HEK293 (cell line): Measurements from ENCODE around the gene TBC1D4.
A peak's percentile ranks its signal among the peaks of the same experiment; 100 is the strongest.

Experiments
- KLF17 ChIP-seq: fragments of 450-650 bp; formaldehyde crosslinking; IDR thresholded peaks from 2 replicates; pipeline ENCODE4 v1.5.1; 2016; ENCODE audit warnings: missing biosample characterization, missing genetic modification characterization
- KLF7 ChIP-seq: fragments of 450-650 bp; formaldehyde crosslinking; IDR thresholded peaks from 2 replicates; pipeline ENCODE4 v1.5.1; 2016; ENCODE audit warnings: missing biosample characterization, missing genetic modification characterization, borderline replicate concordance
- KLF9 ChIP-seq: fragments of 450-650 bp; formaldehyde crosslinking; IDR thresholded peaks from 2 replicates; pipeline ENCODE4 v1.5.1; 2016; ENCODE audit warnings: missing biosample characterization, missing genetic modification characterization, low read depth
- OSR2 ChIP-seq: fragments of 450-650 bp; formaldehyde crosslinking; IDR thresholded peaks from 2 replicates; pipeline ENCODE4 v1.5.1; 2016; ENCODE audit warnings: missing biosample characterization, missing genetic modification characterization
- PRDM6 ChIP-seq: fragments of 450-650 bp; formaldehyde crosslinking; IDR thresholded peaks from 2 replicates; pipeline ENCODE4 v1.5.1; 2017; ENCODE audit warnings: missing biosample characterization, missing genetic modification characterization
- TRIM28 ChIP-seq: IDR thresholded peaks from 2 replicates; pipeline ENCODE4 v1.6.1; 2011; ENCODE audit warnings: low read length, control low read depth, borderline replicate concordance
- WT1 ChIP-seq: fragments of 450-650 bp; formaldehyde crosslinking; IDR thresholded peaks from 2 replicates; pipeline ENCODE4 v1.5.1; 2016; ENCODE audit warnings: missing biosample characterization, missing genetic modification characterization
- YY2 ChIP-seq: fragments of 450-650 bp; formaldehyde crosslinking; IDR thresholded peaks from 2 replicates; pipeline ENCODE4 v1.5.1; 2016; ENCODE audit warnings: missing biosample characterization, missing genetic modification characterization
- ZBTB1 ChIP-seq: fragments of 450-650 bp; formaldehyde crosslinking; IDR thresholded peaks from 2 replicates; pipeline ENCODE4 v1.5.1; 2016; ENCODE audit warnings: missing biosample characterization, missing genetic modification characterization
- ZBTB26 ChIP-seq: fragments of 450-650 bp; formaldehyde crosslinking; optimal IDR thresholded peaks from 2 replicates; pipeline ENCODE3; 2016; ENCODE audit warnings: missing biosample characterization, mild to moderate bottlenecking, missing genetic modification characterization
- ZBTB44 ChIP-seq: fragments of 450-650 bp; IDR thresholded peaks from 2 replicates; pipeline ENCODE4 v1.5.1; 2018; ENCODE audit warnings: missing biosample characterization, mild to moderate bottlenecking, missing genetic modification characterization
- ZBTB49 ChIP-seq: fragments of 450-650 bp; formaldehyde crosslinking; IDR thresholded peaks from 2 replicates; pipeline ENCODE4 v1.5.1; 2016; ENCODE audit warnings: missing biosample characterization, missing genetic modification characterization, low read depth
- ZIC2 ChIP-seq: fragments of 450-650 bp; formaldehyde crosslinking; IDR thresholded peaks from 2 replicates; pipeline ENCODE4 v1.5.1; 2016; ENCODE audit warnings: missing biosample characterization, missing genetic modification characterization
- ZNF140 ChIP-seq: fragments of 450-650 bp; formaldehyde crosslinking; IDR thresholded peaks from 2 replicates; pipeline ENCODE4 v1.5.1; 2016; ENCODE audit warnings: missing biosample characterization, missing genetic modification characterization
- ZNF169 ChIP-seq: fragments of 450-650 bp; formaldehyde crosslinking; IDR thresholded peaks from 2 replicates; pipeline ENCODE4 v1.5.1; 2016; ENCODE audit warnings: missing biosample characterization, missing genetic modification characterization
- ZNF175 ChIP-seq: fragments of 450-650 bp; formaldehyde crosslinking; IDR thresholded peaks from 2 replicates; pipeline ENCODE4 v1.5.1; 2016; ENCODE audit warnings: missing biosample characterization, missing genetic modification characterization
- ZNF184 ChIP-seq: fragments of 450-650 bp; IDR thresholded peaks from 2 replicates; pipeline ENCODE4 v1.5.1; 2018; ENCODE audit warnings: missing biosample characterization, mild to moderate bottlenecking, missing genetic modification characterization
- ZNF398 ChIP-seq: fragments of 450-650 bp; formaldehyde crosslinking; IDR thresholded peaks from 2 replicates; pipeline ENCODE4 v1.5.1; 2017; ENCODE audit warnings: missing biosample characterization, missing genetic modification characterization
- ZNF423 ChIP-seq: fragments of 450-650 bp; formaldehyde crosslinking; IDR thresholded peaks from 2 replicates; pipeline ENCODE4 v1.5.1; 2016; ENCODE audit warnings: missing biosample characterization, missing genetic modification characterization
- ZNF433 ChIP-seq: fragments of 450-650 bp; formaldehyde crosslinking; IDR thresholded peaks from 2 replicates; pipeline ENCODE4 v1.5.1; 2016; ENCODE audit warnings: missing biosample characterization, missing genetic modification characterization, low read depth
- ZNF561 ChIP-seq: fragments of 450-650 bp; IDR thresholded peaks from 2 replicates; pipeline ENCODE4 v1.5.1; 2018; ENCODE audit warnings: missing biosample characterization, missing genetic modification characterization, borderline replicate concordance
- ZNF596 ChIP-seq: fragments of 450-650 bp; IDR thresholded peaks from 2 replicates; pipeline ENCODE4 v1.5.0; 2018; ENCODE audit warnings: missing biosample characterization, mild to moderate bottlenecking, missing genetic modification characterization, moderate library complexity
- ZNF624 ChIP-seq: fragments of 450-650 bp; formaldehyde crosslinking; IDR thresholded peaks from 2 replicates; pipeline ENCODE4 v1.5.1; 2017; ENCODE audit warnings: missing biosample characterization, missing genetic modification characterization
- ZNF639 ChIP-seq: fragments of 450-650 bp; formaldehyde crosslinking; IDR thresholded peaks from 2 replicates; pipeline ENCODE4 v1.5.1; 2016; ENCODE audit warnings: missing biosample characterization, missing genetic modification characterization
- ZNF692 ChIP-seq: fragments of 450-650 bp; formaldehyde crosslinking; IDR thresholded peaks from 2 replicates; pipeline ENCODE4 v1.5.1; 2016; ENCODE audit warnings: missing biosample characterization, missing genetic modification characterization
- ZNF791 ChIP-seq: fragments of 450-650 bp; formaldehyde crosslinking; IDR thresholded peaks from 2 replicates; pipeline ENCODE4 v1.5.1; 2016; ENCODE audit warnings: missing biosample characterization, missing genetic modification characterization
- ZNF843 ChIP-seq: fragments of 450-650 bp; formaldehyde crosslinking; IDR thresholded peaks from 2 replicates; pipeline ENCODE4 v1.5.1; 2016; ENCODE audit warnings: missing biosample characterization, missing genetic modification characterization

The TBC1D4 gene

GRCh38 chr13:75405976-75406703 is 75.8 kb downstream of the TBC1D4 start (continued):
- TF ChIP-seq ZNF639 (tag by site-specific recombination): no peak
- TF ChIP-seq WT1 (tag by site-specific recombination): no peak
- TF ChIP-seq ZBTB1: no peak
- no peak for TF ChIP-seq ZBTB49 (tag by site-specific recombination)
- no peak for TF ChIP-seq YY2 (tag by site-specific recombination)
- 0 out of 2 replicates have a peak, but pooled peaks have one; percentile 24 for TF ChIP-seq ZBTB44 (tag by site-specific recombination)
- TF ChIP-seq ZNF169 (tag by site-specific recombination): no peak
- TF ChIP-seq ZNF423 (tag by site-specific recombination): 0 out of 2 replicates have a peak, but pooled peaks have one; percentile 20
- 0 out of 2 replicates have a peak, but pooled peaks have one; percentile 40 for TF ChIP-seq TRIM28
- no peak for TF ChIP-seq ZNF692 (tag by site-specific recombination)
- TF ChIP-seq ZNF140: no peak
- TF ChIP-seq ZNF184 (tag by site-specific recombination): no peak
- no peak for TF ChIP-seq KLF9
- TF ChIP-seq KLF17 (tag by site-specific recombination): no peak
- peak; percentile 47; the same call in 1 of the 2 replicates for TF ChIP-seq ZNF596
- TF ChIP-seq ZBTB26: no peak
- no peak for TF ChIP-seq ZNF175 (tag by site-specific recombination)
- TF ChIP-seq PRDM6 (tag by site-specific recombination): peak; percentile 83
- TF ChIP-seq ZIC2 (tag by site-specific recombination): peak; percentile 50; the same call in 1 of the 2 replicates
- TF ChIP-seq ZNF561 (tag by site-specific recombination): peak; percentile 71
- TF ChIP-seq KLF7 (tag by site-specific recombination): no peak
- TF ChIP-seq ZNF433 (tag by site-specific recombination): no peak
- TF ChIP-seq ZNF624 (tag by site-specific recombination): no peak
- TF ChIP-seq ZNF398 (tag by site-specific recombination): no peak
- TF ChIP-seq ZNF843: peak; percentile 49; the same call in 1 of the 2 replicates
- TF ChIP-seq ZNF791 (tag by site-specific recombination): no peak
- TF ChIP-seq OSR2 (tag by site-specific recombination): peak; percentile 82
